NCI-H1436 treated with DMSO at 0.1 percent for 48 hours (cell line): ENCODE data around the gene SWSAP1.

Experiments used
- DNase-seq: peaks from one replicate; lab custom pipeline; 2025; lab: John Stamatoyannopoulos, UW

SWSAP1 gene

DNA sequence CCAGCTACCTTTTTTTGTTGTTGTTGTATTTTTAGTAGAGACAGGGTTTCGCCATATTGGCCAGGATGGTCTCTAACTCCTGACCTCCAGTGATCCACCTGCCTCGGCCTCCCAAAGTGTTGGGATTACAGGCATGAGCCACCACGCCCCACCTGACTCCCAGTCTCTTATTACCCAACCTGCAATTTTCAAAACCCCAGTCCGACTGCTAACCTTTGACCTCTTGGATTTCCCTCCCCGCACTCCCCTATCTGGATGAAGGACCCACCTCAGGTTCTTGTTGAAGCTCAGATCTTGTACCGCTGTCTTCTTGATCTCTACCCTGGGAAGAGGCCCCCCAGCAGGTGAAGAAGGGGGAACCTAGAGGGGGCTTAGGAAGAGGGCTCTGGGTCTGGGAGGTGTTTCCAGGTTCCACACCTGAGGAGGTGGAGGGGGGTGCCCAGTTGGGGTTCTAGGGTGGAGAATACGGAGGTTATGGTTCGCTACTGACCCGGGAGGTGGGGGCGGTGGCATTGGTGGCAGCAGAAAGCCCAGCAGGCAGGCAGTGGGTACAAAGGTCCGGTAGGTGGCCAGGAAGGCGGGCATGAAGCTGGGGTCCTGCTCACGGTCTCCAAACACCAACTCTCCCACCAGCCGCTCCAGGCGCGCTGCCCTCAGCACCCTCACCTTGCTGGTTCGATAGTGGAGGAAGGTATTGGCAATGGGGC lies 42.0 kb downstream of the SWSAP1 start:
- DNase-seq: no peak

DNA sequence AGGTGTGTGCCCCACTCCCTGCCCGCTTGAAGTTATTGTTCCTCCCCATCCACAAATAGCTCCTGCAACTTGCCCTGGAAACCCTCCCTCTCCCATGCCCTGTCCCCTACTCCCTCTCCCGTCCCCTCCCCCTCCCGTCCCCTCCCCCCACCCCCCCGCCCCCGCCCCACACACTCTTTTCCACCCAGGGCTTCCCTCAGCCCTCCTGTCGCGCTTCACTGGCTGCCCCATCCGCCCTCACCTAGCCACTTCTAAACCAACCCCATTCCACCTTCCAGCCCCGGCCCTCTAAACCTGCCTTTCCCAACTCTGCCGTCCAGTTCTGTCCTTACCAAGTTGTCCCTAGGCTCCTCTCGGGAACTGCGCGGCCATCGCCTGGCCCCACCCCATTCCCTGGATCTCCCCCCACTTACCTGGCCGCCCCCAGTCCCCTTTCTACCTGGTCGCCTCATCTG lies 43.7 kb downstream of the SWSAP1 start:
- no peak for DNase-seq

GRCh38 chr19:11418549-11419506 lies 44.4 kb downstream of the SWSAP1 start, which contains the start of gene RGL3:
Gene RGL3 (minus strand): TSS chr19:11419314. CDS start chr19:11419278, 36 bp downstream.
- DNase-seq: no peak

DNA sequence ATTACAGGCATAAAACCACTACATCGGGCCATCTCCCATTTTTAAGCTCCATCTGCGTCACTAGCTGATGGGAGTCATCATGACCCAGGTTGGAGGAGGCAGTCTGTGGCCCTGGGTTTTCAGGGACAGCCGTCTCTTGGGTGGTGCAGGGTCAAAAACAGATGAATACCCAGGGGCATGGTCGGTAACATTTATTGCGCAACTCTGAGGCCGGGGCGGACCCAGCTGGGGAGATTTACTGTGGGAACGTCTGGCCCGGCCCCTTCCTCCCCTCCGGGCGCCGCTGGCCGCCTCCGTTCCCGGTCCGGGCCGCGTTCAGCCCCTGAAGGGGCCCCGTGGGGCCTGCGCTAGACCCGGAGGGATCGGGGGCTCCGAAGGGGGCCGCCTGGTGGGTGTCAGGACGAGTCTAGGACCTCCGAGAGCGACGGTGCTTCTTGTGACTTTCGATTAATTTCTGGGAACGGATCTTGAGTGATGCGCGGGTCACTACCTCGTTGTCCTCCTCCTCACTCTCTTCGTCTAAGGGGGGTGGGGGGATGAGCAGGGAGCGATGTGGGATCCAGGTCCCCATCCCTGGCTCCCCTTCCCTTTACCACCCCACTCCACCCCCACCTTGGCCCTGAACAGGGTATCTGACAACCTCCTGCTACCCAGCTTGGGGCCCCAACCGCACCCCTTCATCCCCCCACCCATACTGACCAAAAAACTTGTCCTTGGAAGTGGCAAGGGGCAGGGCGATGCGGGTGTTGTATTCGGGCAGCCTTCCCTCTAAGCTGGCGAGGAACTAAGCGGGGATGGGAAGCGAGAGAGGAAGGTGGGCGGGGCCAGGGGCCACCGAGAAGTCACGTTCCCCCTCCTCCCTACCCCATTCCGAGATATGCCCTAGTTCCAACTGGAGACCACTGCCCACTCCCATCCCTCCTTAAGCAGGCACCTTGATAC lies 46.2 kb downstream of the SWSAP1 start:
- DNase-seq: no peak

DNA sequence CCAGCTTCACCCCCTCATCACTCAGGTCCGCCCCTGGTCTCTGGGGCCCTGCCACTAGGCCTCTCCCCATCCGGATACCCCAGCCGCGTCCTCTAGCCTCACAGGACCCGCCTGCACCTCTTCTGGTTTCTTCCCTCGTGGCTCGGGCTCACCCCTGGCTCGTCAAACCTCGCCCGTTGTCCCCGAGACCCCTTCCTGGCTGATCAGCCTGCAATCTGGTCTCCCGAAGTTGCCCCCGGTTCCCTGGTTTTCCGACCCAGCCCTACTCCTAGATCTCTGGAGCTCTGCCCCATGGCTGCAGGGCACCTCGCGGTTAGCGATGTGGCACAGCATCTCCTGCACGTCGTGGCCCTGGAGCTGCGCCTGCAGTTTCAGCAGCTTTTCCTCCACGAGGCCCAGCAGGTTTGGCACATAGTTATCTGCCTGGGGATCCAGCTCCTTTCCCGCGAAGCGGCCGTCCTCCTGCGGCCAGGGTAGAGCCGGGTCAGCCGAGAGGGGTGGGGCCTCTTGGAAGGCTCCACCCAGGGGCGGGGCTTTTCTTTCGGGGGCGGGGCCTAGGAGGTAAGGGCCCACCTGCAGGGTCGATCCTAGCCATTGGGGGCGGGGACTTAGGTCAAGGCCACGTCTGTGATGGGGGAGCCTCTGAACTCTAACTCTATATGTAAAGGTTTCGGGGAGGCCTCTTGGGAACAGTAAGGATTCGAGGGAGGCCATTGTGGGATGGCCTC lies 47.1 kb downstream of the SWSAP1 start:
- DNase-seq: no peak

DNA sequence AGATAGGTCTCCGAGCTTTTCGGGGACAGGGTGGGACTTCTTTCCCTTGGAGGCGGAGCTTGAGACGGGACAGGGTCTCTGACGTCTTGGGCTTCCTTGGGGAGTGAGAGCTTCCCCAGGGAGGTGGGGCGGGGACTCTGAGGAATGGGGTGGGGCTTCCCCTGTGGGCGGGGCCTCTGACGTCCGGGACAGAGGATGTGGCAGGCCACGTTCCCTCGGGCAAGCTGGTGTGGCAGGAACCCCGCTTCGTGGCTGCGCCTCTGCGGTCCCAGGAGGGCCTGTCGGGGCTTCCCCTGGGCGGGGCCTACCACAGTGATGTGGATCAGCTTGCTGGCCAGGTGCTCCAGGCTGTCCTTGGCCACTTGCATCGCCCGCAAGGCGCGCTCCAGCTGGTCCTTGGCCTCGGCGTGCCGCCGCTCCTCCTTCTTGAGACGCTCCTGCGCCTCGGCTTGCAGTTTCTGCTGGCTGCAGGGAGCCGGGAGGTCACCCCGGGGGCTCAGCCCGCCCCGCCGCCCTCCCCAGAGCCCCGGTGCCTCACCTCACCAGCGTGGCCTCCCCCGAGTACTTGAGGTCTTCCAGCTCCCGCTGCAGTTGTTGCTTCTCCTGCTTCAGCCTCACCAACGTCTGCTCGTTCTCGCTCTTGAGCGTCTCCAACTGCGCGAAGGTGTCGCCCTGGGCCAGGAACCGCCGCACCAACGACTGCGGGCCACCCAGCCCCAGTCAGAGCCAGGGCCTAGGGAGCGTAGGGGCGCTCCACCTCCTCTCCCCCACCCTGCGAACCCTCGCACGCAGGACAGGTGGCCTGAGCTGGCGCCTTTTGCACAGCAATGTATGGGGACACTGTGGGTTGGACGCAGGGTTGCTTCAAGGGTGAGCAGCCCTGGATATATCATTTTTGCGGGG lies 47.9 kb downstream of the SWSAP1 start:
- DNase-seq: no peak

DNA sequence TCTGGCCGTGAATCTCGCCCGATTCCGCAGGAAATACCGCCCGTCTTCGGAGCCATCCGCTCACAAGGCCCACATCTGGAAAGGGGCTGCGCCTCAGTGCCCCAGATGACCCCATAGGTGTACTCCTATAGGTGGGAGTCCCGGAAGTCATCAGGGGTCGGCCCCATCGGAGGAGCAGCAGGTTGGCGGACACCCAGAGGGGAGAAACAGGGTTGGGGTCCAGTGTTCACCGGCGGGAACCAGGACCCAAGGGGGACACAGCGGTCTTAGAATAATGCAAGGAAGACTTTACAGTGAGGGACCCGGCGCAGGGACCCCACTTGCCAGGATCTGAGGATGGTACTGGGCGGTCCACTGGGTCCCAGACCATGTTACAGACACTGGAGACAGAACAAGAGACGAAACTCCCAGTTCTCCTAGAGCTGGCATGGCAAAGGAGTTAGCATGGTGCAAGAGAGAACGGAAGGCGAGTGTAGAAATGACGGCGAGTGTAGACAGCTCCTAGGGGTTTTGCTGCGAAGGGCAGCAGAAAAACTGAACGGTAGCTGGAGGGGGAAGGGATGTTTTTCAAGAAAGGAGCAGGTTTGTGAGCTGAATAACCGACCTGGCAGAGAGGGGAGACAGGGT lies 48.8 kb downstream of the SWSAP1 start:
- no peak for DNase-seq

DNA sequence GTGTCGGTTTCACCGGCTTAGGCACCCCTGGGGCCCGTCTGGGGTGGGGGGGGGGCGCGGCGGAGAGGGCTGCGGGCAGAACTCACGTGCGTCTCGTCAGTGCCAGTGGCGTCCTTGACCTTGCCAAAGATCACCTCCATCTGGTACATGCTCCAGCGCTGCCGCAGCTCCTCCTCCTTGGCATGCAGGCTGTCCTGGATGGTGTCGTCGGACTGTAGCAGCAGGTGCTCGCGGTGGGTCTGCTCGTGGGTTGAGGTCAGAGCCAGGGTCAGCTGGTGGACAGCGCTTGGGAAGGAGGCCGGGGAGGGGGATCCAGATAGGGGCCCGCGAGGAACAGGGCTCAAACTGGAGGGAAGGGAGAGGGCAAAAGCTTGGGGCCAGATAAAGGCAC lies 49.3 kb downstream of the SWSAP1 start:
- DNase-seq: no peak
